HL-60/S4 treated with retinoic acid at 250 ng/mL for 4 days and 3 days (cell line): ENCODE results near the gene MYADML2.

Source experiments
- in situ Hi-C: fragments of 300-500 bp; cut with MboI; formaldehyde crosslinking; loops from 2 replicates; pipeline ENCODE4 v1.7.0; 2022; ENCODE audit warnings: low sequenced_read_pairs

MYADML2 gene

DNA sequence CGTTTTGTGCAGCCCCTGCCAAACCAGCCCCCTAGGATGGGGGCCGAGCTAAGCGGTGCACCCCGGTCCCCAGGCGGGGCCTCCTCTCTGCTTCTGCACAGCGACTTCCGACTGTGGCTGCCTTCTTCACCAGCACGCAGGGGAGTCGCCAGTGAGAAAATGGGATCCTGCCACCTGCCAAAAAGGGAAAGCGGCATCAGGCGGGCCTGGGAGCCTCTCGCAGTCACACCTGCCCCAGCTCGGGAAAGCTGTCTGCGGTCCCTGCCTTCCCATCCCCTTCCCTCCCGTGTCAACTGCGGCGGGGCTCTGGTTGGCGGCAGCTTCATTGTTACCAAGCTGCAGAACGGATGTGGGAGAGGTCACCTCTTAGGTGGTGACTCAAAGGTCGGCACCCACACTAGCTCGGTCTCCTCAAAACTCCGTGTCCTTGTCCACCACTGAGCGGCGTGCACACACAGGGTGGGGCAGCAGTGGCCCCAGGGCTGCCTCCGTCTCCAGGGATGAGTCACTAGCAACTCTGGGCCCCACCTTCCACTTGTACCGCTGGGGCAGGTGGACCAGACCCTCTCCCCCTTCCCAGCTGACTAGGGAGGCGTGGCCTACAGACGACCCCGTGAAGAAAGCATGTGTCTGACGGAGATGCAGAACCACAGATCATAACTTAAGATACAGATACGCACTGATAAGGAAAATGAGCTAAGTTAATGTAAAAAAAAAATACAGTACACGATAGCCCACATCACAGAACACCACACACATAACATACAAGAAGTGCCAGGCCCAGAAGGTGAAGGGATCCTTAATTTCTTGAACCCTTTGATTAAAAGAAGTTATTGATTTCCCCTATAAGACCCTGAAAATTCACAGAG, 34.4 kb downstream of the MYADML2 start:
- in situ Hi-C loops = no loop called here

DNA sequence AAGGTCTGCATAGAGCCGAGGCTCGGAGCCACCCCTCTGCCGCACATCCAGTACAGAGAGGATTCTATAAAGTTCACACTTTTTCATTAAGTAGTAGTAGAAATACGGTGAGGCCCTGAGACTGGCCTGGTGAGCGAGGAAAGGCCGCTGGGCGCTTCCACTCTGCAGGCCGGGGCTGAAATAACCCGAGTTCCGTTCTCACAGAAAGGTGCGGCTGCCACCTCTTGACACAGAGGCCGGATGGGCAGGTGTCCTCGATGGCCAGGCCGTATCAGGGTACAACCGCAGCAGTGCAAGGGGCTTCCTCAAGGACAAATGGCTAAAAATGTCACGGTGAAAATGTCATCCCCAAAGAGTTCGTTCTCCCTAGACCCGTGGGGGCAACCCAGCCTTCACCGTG, 35.1 kb downstream of the MYADML2 start:
- in situ Hi-C loops = no loop called here

GRCh38 chr17:81911277-81911961, 35.6 kb downstream of the MYADML2 start, which contains the start of gene PCYT2:
Gene PCYT2, minus strand, starts transcription at chr17:81911399. Its CDS starts 44 bp downstream, at chr17:81911355.
- in situ Hi-C loops = no loop called here

DNA sequence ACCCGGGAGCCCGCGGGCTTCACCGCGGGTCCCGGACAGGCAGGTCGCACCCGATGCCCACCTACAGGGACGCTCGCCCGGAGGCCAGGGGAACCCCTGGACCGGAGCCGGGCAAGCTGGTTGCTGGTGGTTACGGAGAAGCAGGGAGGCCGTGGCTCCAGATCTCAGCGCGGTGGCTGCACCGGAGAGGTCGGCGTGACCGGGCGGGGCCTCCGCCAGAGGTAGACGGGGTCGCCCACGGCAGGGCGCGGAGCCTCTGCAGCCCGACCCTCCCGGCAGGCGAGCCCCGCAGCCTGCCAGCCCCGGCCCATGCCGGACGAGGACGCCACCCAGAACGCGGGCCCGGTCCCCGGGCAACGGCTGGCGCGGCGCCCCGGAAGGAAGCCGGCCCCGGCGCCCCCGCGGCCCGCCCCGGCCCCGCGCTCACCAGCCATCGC, 36.2 kb downstream of the MYADML2 start:
- in situ Hi-C loops = no loop called here

DNA sequence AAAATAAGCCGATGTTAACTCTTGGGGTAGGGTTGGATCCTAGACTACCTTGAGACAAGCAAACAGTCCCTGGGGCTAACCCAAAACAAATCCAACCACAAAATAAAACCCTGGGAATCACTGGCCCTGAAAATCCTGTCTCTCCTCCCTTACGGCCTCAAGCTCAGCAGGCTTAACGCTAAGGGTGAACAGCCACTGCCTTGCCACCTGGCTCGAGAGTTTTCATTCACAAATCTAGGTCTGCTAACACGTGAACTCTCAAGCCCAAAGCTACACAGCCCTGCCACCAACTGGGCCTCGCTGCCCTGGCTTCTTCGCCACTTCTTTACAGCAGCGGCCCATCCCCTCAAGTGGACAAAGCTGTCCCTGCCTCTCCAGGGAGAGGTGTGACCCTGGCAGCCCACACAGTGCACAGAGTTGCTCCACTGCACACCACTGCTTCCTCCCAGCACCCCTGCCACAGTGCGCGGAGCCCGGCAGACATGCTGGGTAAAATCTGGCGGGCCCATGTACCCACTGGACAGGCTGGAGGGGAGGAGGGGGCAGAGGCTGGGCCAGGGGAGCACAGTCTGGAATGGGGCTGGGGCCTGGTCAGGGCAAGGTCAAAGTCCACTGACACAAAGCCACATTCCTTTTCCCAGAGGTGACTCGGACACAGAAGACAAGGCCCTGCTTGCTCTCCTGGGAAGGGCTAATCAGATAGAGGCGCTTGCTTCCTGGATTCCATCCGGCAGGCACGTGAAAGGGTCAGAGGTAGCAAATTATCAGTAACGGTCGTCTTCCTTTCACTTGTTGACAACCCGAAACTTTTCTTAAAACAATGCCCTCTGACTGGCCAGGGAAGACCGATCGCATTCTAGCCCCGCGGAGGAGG, 36.8 kb downstream of the MYADML2 start:
- in situ Hi-C loops = no loop called here

GRCh38 chr17:81909231-81909630, 37.8 kb downstream of the MYADML2 start:
- in situ Hi-C loops = no loop called here

DNA sequence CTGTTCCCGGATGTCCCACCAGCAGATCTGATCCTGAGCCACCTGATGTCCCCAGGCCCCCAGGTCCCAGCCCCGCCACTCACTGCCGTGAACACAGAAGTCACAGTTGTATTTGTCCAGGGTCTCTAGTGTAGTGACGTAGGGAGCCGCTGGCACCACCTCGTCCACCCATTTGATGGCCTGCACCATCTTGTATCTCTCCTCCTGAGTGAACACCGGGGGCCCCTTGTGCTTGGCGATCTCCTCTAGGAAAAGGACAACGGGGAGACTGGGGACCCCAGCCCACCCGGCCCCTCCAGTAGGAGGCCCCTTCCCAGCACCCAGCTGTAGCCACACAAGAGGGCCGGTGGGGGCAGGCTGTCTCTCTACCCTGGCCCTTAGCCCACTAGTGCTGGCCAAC, 38.2 kb downstream of the MYADML2 start:
- in situ Hi-C loops = no loop called here

- in situ Hi-C loops = no loop called here
Observed at GRCh38 chr17:81907219-81908145, 39.6 kb downstream of the MYADML2 start.

GRCh38 chr17:81906476-81907218, 40.4 kb downstream of the MYADML2 start:
- in situ Hi-C loops = no loop called here

GRCh38 chr17:81905993-81906392, 41.0 kb downstream of the MYADML2 start:
- in situ Hi-C loops = no loop called here

GRCh38 chr17:81905424-81905875, 41.6 kb downstream of the MYADML2 start:
- in situ Hi-C loops = no loop called here

GRCh38 chr17:81904600-81905423, 42.2 kb downstream of the MYADML2 start:
- in situ Hi-C loops = no loop called here

DNA sequence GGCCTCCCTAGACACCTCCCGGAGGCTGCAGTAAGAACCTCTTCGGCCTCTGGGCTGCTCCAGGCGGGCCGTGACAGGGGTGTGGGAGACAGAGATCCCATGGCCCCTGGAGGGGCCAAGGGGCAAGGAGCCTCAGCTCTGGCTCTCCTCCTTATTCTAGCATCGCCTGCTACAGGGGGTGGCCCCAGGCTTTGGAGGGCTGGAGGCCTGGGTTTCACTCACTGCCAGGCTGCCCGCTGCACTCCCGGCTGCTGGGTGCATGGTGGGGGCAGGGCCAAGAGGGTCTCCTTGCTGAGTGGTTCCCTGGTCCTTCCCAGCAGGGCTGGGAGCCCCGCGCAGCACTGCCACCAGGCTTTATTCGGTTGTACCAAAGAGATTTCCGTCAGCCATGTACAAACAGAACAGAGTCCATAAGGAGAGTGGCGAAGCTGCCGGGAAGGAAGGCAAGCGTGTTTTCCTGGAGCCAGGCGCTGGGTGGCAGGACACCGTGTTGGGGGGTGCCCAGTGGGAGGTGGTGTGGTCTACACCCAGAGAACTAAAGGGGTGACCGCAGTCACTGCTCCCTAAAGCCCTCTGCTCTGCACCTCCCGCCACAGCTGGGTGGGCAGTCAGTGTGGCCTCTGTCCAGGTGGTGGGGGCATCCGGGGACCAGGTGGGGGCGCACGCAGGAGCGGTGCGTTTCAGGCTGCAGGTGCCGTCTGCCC, 43.0 kb downstream of the MYADML2 start:
- in situ Hi-C loops = no loop called here

GRCh38 chr17:81903415-81903831, 43.6 kb downstream of the MYADML2 start:
- in situ Hi-C loops = no loop called here

- in situ Hi-C loops = no loop called here
Observed at GRCh38 chr17:81902653-81903414, 44.2 kb downstream of the MYADML2 start.

GRCh38 chr17:81902023-81902652, 44.9 kb downstream of the MYADML2 start, which contains the start of gene NPB:
Gene NPB, plus strand, starts transcription at chr17:81902238. Its CDS starts 40 bp downstream, at chr17:81902278.
- in situ Hi-C loops = no loop called here
